ENCODE measurements around the gene NAA20. TPM values are rescaled to one million over a fixed set of nuclear protein-coding genes. Genes with fewer than 3 reads are reported as not detected.

NAA20 gene
- total RNA-seq, 2 experiments from 2014 or later: 18.8 to 18.9 TPM

- H3K36me3 Mint-ChIP-seq (ENCODE audit: low read depth): no peaks in the 10 kb centered on the region
- H3K27me3 ChIP-seq (ENCODE audit: control insufficient read depth in 1 of 2, insufficient read depth in 2 of 2, low read length in 2 of 2): no peaks in the 10 kb centered on the region
- H3K4me1 ChIP-seq (ENCODE audit: insufficient read depth, low read length): no peaks in the 10 kb centered on the region
- H3K9me3 Mint-ChIP-seq: no peaks in the 10 kb centered on the region
- no peak overlapping the region for H3K4me3 ChIP-seq (ENCODE audit: low read length)
- ATAC-seq (ENCODE audit: poor library complexity): no peak
- DNase-seq: no peak
- peaks cover 17% of the 10 kb centered on the region for H3K27me3 Mint-ChIP-seq
- ChIA-PET CTCF (no interaction called here), POLR2A (no interaction called here)
- intact Hi-C loops (cut with DNase I, micrococcal nuclease): loop anchor here (10.0 kb wide), 3 partner anchors 62 to 1578 kb away; partner anchors contain the start of genes CFAP61 (in 1 of the 2) and CRNKL1 (in 1 of the 2)
- H3K27ac Mint-ChIP-seq: no peak overlapping the region
- no peak for TF ChIP-seq CTCF (IDR thresholded peaks at IDR 0.05)
- no peaks in the 10 kb centered on the region for H3K9me3 ChIP-seq (ENCODE audit: control insufficient read depth in 1 of 2, insufficient read depth in 1 of 2, low read length in 2 of 2)
- no peak overlapping the region for H3K27ac ChIP-seq (ENCODE audit: low read depth in 1 of 2, low read length in 2 of 2)
- no peaks in the 10 kb centered on the region for H3K4me1 Mint-ChIP-seq (ENCODE audit: low read depth)
- H3K4me3 Mint-ChIP-seq: no peak overlapping the region
- H3K36me3 ChIP-seq (ENCODE audit: insufficient read depth, low read length): no peaks in the 10 kb centered on the region
Measured at GRCh38 chr20:19992996-19993908, 23.9 kb upstream of the NAA20 start.

DNA sequence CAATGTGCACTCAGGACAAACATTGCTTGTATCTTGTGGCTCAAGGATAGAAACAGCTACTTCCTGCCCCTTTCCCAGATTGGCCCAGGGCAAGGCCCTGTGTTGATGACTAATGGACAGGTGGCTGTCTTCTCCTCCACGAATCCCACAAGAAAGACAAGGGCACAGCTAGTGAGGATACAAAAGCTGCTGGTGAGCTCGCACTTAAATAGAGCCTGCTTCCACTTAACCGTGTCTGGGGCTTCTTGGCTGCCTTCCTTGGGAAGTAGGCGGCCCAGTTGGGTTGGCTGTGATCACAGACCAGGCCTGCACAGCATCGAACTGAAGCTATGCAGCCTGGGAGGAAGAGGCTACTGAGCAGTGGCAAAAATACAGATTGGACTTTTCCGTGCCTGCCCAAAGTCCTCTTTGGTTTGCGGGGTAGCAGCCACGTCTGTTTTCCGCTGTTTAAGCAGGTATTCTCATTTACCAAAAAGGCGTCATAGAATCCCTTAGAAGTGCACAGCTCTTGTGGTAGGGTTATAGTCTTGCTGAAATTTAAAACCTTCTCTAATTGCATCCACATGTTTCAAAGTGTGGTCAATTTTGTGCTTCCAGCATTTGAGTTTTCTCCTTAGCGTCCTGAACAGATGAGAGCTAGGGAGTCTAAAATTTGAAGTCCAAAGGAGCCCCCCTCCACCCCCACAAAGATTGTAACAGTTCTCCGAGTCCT is 23.0 kb upstream of the NAA20 start:
- CTCF ChIA-PET: no interaction called here

More for the DNA sequence above, 23.0 kb upstream of the NAA20 start:
- peaks cover 23% of the 10 kb centered on the region for H3K27me3 Mint-ChIP-seq
- no peaks in the 10 kb centered on the region for H3K36me3 ChIP-seq (ENCODE audit: insufficient read depth, low read length)
- no peak for TF ChIP-seq CTCF (IDR thresholded peaks at IDR 0.05)
- ATAC-seq (ENCODE audit: poor library complexity) (no peak), DNase-seq (no peak)
- no peak overlapping the region for H3K27ac ChIP-seq (ENCODE audit: low read depth in 1 of 2, low read length in 2 of 2)
- intact Hi-C loops (cut with DNase I, micrococcal nuclease): loop anchor here (2.0 to 10.0 kb wide), 6 partner anchors 61 to 1581 kb away; partner anchors contain the start of genes CFAP61 (in 1 of the 2) and CRNKL1 (in 1 of the 2)
- H3K9me3 ChIP-seq (ENCODE audit: control insufficient read depth in 1 of 2, insufficient read depth in 1 of 2, low read length in 2 of 2): no peaks in the 10 kb centered on the region
- no peaks in the 10 kb centered on the region for H3K27me3 ChIP-seq (ENCODE audit: control insufficient read depth in 1 of 2, insufficient read depth in 2 of 2, low read length in 2 of 2)
- no peaks in the 10 kb centered on the region for H3K9me3 Mint-ChIP-seq
- POLR2A ChIA-PET: no interaction called here
- H3K4me1 ChIP-seq (ENCODE audit: insufficient read depth, low read length): no peaks in the 10 kb centered on the region
- H3K4me3 Mint-ChIP-seq: no peak overlapping the region
- no peaks in the 10 kb centered on the region for H3K4me1 Mint-ChIP-seq (ENCODE audit: low read depth)
- no peaks in the 10 kb centered on the region for H3K36me3 Mint-ChIP-seq (ENCODE audit: low read depth)
- no peak overlapping the region for H3K27ac Mint-ChIP-seq
- H3K4me3 ChIP-seq (ENCODE audit: low read length): no peak overlapping the region
